ENCODE results near the gene PTPRK.

- no peak for TF ChIP-seq MAX (IDR thresholded peaks at IDR 0.05)
- no peak for TF ChIP-seq EP300 (IDR thresholded peaks at IDR 0.05; ENCODE audit: borderline replicate concordance)
- TF ChIP-seq YY1 (IDR thresholded peaks at IDR 0.05; ENCODE audit: low read depth) = no peak
- TF ChIP-seq, protein P1, sequence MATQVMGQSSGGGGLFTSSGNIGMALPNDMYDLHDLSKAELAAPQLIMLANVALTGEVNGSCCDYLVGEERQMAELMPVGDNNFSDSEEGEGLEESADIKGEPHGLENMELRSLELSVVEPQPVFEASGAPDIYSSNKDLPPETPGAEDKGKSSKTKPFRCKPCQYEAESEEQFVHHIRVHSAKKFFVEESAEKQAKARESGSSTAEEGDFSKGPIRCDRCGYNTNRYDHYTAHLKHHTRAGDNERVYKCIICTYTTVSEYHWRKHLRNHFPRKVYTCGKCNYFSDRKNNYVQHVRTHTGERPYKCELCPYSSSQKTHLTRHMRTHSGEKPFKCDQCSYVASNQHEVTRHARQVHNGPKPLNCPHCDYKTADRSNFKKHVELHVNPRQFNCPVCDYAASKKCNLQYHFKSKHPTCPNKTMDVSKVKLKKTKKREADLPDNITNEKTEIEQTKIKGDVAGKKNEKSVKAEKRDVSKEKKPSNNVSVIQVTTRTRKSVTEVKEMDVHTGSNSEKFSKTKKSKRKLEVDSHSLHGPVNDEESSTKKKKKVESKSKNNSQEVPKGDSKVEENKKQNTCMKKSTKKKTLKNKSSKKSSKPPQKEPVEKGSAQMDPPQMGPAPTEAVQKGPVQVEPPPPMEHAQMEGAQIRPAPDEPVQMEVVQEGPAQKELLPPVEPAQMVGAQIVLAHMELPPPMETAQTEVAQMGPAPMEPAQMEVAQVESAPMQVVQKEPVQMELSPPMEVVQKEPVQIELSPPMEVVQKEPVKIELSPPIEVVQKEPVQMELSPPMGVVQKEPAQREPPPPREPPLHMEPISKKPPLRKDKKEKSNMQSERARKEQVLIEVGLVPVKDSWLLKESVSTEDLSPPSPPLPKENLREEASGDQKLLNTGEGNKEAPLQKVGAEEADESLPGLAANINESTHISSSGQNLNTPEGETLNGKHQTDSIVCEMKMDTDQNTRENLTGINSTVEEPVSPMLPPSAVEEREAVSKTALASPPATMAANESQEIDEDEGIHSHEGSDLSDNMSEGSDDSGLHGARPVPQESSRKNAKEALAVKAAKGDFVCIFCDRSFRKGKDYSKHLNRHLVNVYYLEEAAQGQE (IDR thresholded peaks at IDR 0.05; ENCODE audit: low read depth) = no peak
- no peak for TF ChIP-seq TEAD4 (IDR thresholded peaks at IDR 0.05)
- TF ChIP-seq RAD21 (IDR thresholded peaks at IDR 0.05; ENCODE audit: low read depth) = no peak
- no peak for TF ChIP-seq FOXM1 (IDR thresholded peaks at IDR 0.05; ENCODE audit: borderline replicate concordance, low read depth)
- TF ChIP-seq CREB1 (IDR thresholded peaks at IDR 0.05; ENCODE audit: low read depth) = no peak
- no peak for TF ChIP-seq NFIC (IDR thresholded peaks at IDR 0.05)
- no peak for TF ChIP-seq CEBPB (IDR thresholded peaks at IDR 0.05)
- no peak for TF ChIP-seq TAF1 (IDR thresholded peaks at IDR 0.05; ENCODE audit: low read depth)
These were observed 173.8 kb downstream of the PTPRK start for GRCh38 chr6:128346569-128346968.

Measured in Ishikawa (cell line).